Hepatic stellate cell (primary cell): ENCODE measurements around the gene DTL.

Experiments
- DNase-seq: peaks from one replicate; pipeline ENCODE4 v3.0.0; 2011; ENCODE audit warnings: low spot score

The DTL gene

GRCh38 chr1:212091438-212092121, 56.0 kb downstream of the DTL start:
- no peak for DNase-seq

- no peak for DNase-seq
Observed at GRCh38 chr1:212097360-212097759, 61.8 kb downstream of the DTL start.

- no peak for DNase-seq
Observed at GRCh38 chr1:212098310-212098709, 62.8 kb downstream of the DTL start.

- no peak for DNase-seq
Observed at GRCh38 chr1:212098771-212099170, 63.2 kb downstream of the DTL start.

- DNase-seq = no peak
Observed at GRCh38 chr1:212101251-212101650, 65.7 kb downstream of the DTL start.

DNA sequence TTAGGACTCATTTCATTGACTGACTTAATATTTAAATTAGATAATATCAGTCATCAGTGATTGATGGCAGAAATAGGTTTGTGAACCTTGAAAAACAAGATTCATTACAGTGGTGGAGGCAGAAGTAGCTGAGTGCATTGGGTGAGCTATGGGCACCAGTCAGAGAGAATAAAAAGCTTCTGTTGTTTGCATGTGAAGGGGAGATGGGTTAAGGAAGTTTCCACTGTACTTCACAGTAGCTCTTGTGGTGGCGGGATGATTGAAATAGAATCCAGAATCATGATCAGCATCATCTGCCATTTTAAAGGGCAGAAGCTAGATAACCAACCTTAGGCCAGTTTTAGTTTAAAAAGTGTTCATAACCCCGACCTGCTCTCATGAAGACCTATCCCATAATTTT, 66.2 kb downstream of the DTL start:
- no peak for DNase-seq

DNA sequence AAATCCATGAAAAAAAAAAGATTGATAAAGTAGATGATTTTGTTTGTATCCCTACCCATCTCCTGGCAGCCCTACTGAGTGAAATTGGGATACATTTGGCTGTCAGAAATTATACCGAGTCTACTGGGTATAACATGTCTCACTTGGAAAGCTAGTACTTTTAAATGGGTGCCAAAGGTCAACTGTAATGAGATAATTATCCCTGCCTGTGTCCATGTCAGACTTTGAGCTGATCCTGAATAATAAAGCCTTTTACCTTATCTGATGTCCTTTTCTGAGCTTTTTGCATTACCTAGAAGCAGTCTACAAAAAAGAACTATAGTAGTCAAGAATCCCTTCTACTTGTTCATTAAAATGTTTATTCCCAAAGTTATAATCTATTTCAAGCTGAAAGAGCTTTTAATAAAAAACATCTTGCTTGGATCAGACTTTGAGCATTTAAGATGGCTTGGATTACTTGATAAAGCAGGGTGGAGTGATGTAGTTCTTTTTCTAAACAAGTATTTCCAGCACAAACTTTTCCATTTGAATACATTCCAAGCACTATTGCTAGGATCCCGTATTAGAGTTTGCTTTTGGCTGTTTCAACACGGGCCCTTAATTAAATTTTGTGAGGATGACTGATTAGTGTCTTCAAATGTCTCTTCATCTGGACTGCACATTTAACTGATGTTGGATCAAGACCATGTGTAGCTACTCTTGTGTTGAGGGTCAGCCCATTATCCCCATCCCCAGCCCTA, 69.2 kb downstream of the DTL start:
- DNase-seq = no peak

DNA sequence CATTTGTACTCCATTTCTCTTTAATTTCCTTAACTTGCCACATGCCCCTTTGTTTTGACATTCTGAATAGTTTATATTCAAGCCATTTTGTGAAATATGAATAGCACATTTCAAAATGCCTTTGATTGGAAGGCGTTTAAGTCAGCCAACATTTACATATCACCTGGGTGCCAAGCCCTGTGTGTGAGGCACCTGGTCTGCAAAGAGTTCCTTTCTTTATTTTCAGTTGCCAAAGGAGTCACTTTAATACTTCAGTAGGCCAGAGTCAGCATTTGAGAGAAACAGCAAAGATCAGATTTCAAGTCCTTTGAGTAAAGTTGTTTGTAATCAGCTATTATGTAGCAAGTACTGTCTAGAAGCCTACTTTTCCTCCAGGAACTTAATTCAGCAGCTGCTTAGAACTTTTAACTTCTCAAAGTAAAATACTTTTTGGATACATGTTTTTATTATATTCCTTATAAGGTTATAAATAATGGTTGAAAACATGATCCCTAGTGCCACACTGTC, 70.8 kb downstream of the DTL start:
- no peak for DNase-seq

DNA sequence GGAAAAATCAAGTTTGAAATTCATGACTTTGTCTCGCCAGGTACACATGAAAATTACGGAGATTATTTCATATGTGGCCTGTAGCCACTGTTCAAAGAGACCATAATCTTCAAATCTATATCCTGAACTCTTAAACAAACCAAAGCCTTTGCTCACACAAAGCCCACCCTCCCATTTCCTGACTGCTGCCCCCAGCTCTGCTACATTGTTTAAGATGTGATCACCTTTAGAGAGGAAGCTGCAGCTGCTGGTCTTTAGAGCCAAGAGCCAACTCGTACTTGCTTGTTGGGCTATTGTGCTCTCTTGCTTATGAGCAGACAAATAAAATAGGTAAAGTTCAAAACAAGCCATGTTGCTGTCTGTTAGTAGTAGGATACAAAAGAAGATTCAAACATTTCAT, 71.9 kb downstream of the DTL start:
- DNase-seq = no peak

DNA sequence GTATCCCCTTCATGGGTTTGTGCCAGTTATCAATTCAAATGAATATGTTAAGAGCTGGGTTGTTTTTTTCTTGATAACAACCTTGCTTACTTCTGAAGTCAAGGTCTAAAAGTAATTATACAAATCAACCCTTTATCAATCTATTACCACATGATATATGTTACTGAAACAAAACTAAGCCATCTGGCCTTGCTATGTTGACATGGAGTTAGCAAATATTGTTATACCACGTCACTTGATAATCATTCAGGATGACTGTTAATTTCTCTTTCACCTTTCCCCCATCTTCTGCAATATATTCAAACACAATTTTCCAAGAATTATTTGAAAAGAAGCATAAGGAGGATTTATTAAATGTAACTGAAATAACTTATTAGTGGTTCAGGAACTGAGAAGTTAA, 72.6 kb downstream of the DTL start:
- no peak for DNase-seq

- no peak for DNase-seq
Observed at GRCh38 chr1:212108981-212109380, 73.4 kb downstream of the DTL start.

GRCh38 chr1:212109728-212110127, 74.2 kb downstream of the DTL start:
- no peak for DNase-seq

GRCh38 chr1:212110617-212111016, 75.1 kb downstream of the DTL start:
- DNase-seq = no peak

DNA sequence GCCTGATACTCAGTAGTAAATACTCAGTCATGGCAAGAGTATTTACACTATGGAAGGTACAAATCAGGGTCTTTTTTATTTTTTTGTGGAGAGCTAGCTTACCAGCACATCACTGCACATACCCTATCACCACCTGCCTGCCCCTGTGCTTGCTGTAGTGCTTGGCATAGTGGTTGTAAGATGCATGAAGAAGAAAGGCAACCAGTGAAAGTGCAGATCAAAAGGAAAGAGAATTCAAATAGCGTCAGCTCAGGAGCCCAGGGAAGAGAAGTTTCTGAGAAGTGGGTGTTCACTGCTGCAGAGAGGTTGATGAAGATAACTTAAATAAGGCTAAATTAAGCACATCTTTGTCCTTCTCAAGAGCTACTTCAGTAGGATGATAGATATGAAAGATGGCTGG, 76.0 kb downstream of the DTL start:
- no peak for DNase-seq

DNA sequence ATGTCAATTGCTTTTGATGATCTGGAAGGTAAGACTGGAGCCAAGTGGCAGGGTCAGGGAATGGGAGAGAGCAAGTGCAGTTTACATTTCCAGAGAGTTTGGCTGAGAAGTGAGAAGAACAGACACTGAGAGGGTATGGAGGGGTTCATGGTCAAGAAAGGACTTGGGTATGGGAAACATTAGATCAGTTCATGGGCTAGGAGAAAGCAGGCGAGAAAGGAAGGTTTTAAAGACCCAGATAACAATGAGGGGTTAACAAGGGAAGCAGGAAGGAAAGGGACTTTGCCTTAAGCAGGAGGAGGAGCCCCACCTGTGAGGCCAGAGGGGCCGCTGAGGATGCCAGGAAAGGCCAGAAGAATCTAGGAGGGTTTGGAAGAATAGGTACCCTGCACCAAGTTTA, 78.2 kb downstream of the DTL start:
- DNase-seq = no peak

- no peak for DNase-seq
Observed at GRCh38 chr1:212118167-212118871, 82.8 kb downstream of the DTL start.

- DNase-seq = no peak
Observed at GRCh38 chr1:212118872-212119260, 83.3 kb downstream of the DTL start.

GRCh38 chr1:212119397-212119837, 83.9 kb downstream of the DTL start:
- DNase-seq = no peak

- DNase-seq = no peak
Observed at GRCh38 chr1:212119863-212120262, 84.3 kb downstream of the DTL start.

DNA sequence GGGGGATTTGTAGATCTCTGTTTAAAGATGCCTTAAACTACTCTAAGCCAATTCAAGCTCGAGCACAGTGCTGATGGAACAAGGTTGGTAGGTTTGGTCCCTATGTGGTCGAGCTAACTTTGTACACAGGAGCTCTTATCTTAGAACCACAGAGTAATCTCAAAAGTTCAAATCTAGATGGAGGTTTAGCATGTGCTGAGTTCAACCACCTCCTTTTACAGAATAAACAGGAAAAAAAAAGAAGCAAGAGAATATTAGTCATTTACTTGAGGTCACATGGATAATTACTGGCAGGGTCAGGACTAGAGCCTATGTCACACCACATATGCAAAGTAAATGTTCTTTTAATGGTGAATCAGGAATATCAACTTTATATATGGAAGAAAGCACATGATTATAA, 86.2 kb downstream of the DTL start:
- DNase-seq = no peak

GRCh38 chr1:212124690-212125582, 89.4 kb downstream of the DTL start:
- DNase-seq = no peak

GRCh38 chr1:212125654-212126053, 90.1 kb downstream of the DTL start:
- no peak for DNase-seq
